HCT116 (cell line): Measurements from ENCODE around the gene ZBTB20. TPM values are rescaled to one million over a fixed set of nuclear protein-coding genes. Genes with fewer than 3 reads are reported as not detected.

Source experiments
- ATAC-seq: fragments of 200-7000 bp; cut with Tn5 transposase; 2 replicates; pipeline ENCODE4 v1.9.1; 2020; ENCODE audit warnings: mild to moderate bottlenecking, moderate library complexity
- BruUV-seq: library from RNA; stranded (reverse); fragments of 400-500 nt; replicated peaks from 2 replicates; lab custom pipeline; 2021; lab: Mats Ljungman, UMichigan
- CTCF ChIA-PET: fragments of 300-600 bp; sonication (Branson Sonifier 250); formaldehyde crosslinking; loops from one replicate; lab custom pipeline; 2021; ENCODE audit warnings: antibody characterized with exemption; lab: Charles Lee
- POLR2A ChIA-PET: fragments of 300-600, 350-600 bp; sonication (Branson Sonifier 250); formaldehyde crosslinking; loops from one replicate; lab custom pipeline; 2021; ENCODE audit warnings: antibody characterized with exemption; lab: Charles Lee
- RAD21 ChIA-PET, 2 experiments: fragments of 300-600 bp; sonication (Branson Sonifier 250); formaldehyde crosslinking; loops; one replicate each; lab custom pipeline; 2023; ENCODE audit warnings: low total read pairs in 2 of 2; ENCODE audit not compliant: uncharacterized antibody in 2 of 2, unreplicated experiment in 2 of 2, low non-redundant PET in 1 of 2; lab: Charles Lee
- DNase-seq: peaks from one replicate; pipeline ENCODE4 v3.0.0-alpha.2; 2010; ENCODE audit warnings: low read depth, low spot score
- H2AFZ ChIP-seq: fragments of 200-600 bp; shearing (Covaris generic), sonication (generic); 2 replicates; pipeline ENCODE4 v1.6.1; 2017; ENCODE audit warnings: low read depth, mixed run types, mixed read lengths, antibody characterized with exemption, low read length; ENCODE audit not compliant: poor library complexity, severe bottlenecking
- H3K27ac ChIP-seq: 2 replicates; pipeline ENCODE4 v1.5.1; 2012; ENCODE audit warnings: low read depth, low read length
- H3K27me3 ChIP-seq: fragments of 200-600 bp; sonication (generic); 2 replicates; pipeline ENCODE4 v1.6.1; 2016; ENCODE audit warnings: mixed run types, low read length, mixed read lengths; ENCODE audit not compliant: insufficient read depth
- H3K36me3 ChIP-seq, 2 experiments: fragments of 200-500 bp in 1 of 2; fragments of 200-600 bp in 1 of 2; sonication (Bioruptor generic) in 1 of 2; sonication (generic) in 1 of 2; 2 replicates each; pipeline versions ENCODE4 v1.5.1 to v1.6.1; 2014 to 2016; ENCODE audit warnings: low read length in 2 of 2, inconsistent platforms in 1 of 2, mixed read lengths in 1 of 2, mixed run types in 1 of 2; ENCODE audit not compliant: insufficient read depth in 2 of 2, control insufficient read depth in 1 of 2
- H3K4me1 ChIP-seq, 2 experiments: fragments of 200-600 bp in 1 of 2; sonication (generic) in 1 of 2; 2 replicates each; pipeline versions ENCODE4 v1.5.1 to v1.6.1; 2012 to 2017; ENCODE audit warnings: low read length in 2 of 2, inconsistent platforms in 1 of 2, mild to moderate bottlenecking in 1 of 2, mixed read lengths in 1 of 2, mixed run types in 1 of 2, moderate library complexity in 1 of 2; ENCODE audit not compliant: insufficient read depth in 2 of 2, control insufficient read depth in 1 of 2
- H3K4me2 ChIP-seq: fragments of 200-600 bp; sonication (generic); 2 replicates; pipeline ENCODE4 v1.6.1; 2017; ENCODE audit warnings: mixed run types, low read length, mixed read lengths
- H3K4me3 ChIP-seq, 2 experiments: fragments of 200-600 bp in 1 of 2; sonication (generic) in 1 of 2; replicated peaks in 1 of 2; 2 replicates each; pipeline ENCODE4 v1.5.1; 2011 to 2016; ENCODE audit warnings: low read length in 2 of 2, control low read depth in 1 of 2, low read depth in 1 of 2, mild to moderate bottlenecking in 1 of 2, mixed read lengths in 1 of 2, mixed run types in 1 of 2
- H3K79me2 ChIP-seq: fragments of 200-600 bp; sonication (generic); 2 replicates; pipeline ENCODE4 v1.6.1; 2017; ENCODE audit warnings: mild to moderate bottlenecking, mixed run types, low read length, moderate library complexity, mixed read lengths; ENCODE audit not compliant: insufficient read depth
- H3K9ac ChIP-seq: fragments of 200-600 bp; sonication (generic); 2 replicates; pipeline ENCODE4 v1.6.1; 2016; ENCODE audit warnings: low read length, mixed read lengths
- H3K9me2 ChIP-seq: fragments of 200-600 bp; sonication (generic), shearing (Covaris generic); 2 replicates; pipeline ENCODE4 v1.6.1; 2017; ENCODE audit warnings: mixed run types, mild to moderate bottlenecking, moderate library complexity; ENCODE audit not compliant: insufficient read depth
- H3K9me3 ChIP-seq, 2 experiments: fragments of 200-500 bp in 1 of 2; fragments of 200-600 bp in 1 of 2; sonication (Bioruptor generic) in 1 of 2; sonication (generic) in 1 of 2; 2 replicates each; pipeline ENCODE4 v1.6.1; 2014 to 2017; ENCODE audit warnings: low read length in 2 of 2, mixed read lengths in 2 of 2, inconsistent platforms in 1 of 2, low read depth in 1 of 2, mild to moderate bottlenecking in 1 of 2, mixed run types in 1 of 2, moderate library complexity in 1 of 2; ENCODE audit not compliant: control insufficient read depth in 1 of 2, insufficient read depth in 1 of 2
- H4K20me1 ChIP-seq: fragments of 200-600 bp; sonication (generic), shearing (Covaris generic); 2 replicates; pipeline ENCODE4 v1.6.1; 2017; ENCODE audit warnings: mixed run types, mild to moderate bottlenecking, moderate library complexity; ENCODE audit not compliant: insufficient read depth
- ATF3 ChIP-seq: IDR thresholded peaks from 2 replicates; pipeline ENCODE4 v1.6.1; 2012
- CBX3 ChIP-seq: IDR thresholded peaks from 2 replicates; pipeline ENCODE4 v1.6.1; 2012; ENCODE audit warnings: low read depth
- EGR1 ChIP-seq: IDR thresholded peaks from 2 replicates; pipeline ENCODE4 v1.6.1; 2012; ENCODE audit warnings: low read depth
- ELF1 ChIP-seq: IDR thresholded peaks from 2 replicates; pipeline ENCODE4 v1.6.1; 2012; ENCODE audit warnings: low read depth, borderline replicate concordance
- EZH2 ChIP-seq: fragments of 200-600 bp; sonication (generic); IDR thresholded peaks from 2 replicates; pipeline ENCODE4 v1.6.1; 2017; ENCODE audit warnings: antibody characterized with exemption, mixed run types
- EZH2phosphoT487 ChIP-seq: fragments of 200-600 bp; IDR thresholded peaks from 2 replicates; pipeline ENCODE4 v1.6.1; 2018; ENCODE audit warnings: antibody characterized with exemption, borderline replicate concordance
- FOSL1 ChIP-seq: IDR thresholded peaks from 2 replicates; pipeline ENCODE4 v1.6.1; 2012; ENCODE audit warnings: low read depth
- JUND ChIP-seq: IDR thresholded peaks from 2 replicates; pipeline ENCODE4 v1.6.1; 2012
- SIN3A ChIP-seq: IDR thresholded peaks from 2 replicates; pipeline ENCODE4 v1.6.1; 2012; ENCODE audit warnings: low read depth
- SP1 ChIP-seq: IDR thresholded peaks from 2 replicates; pipeline ENCODE4 v1.6.1; 2012; ENCODE audit warnings: low read depth
- SRF ChIP-seq: IDR thresholded peaks from 2 replicates; pipeline ENCODE4 v1.6.1; 2012; ENCODE audit warnings: low read depth
- TCF7L2 ChIP-seq: IDR thresholded peaks from 2 replicates; pipeline ENCODE4 v1.7.0; 2011; ENCODE audit warnings: borderline replicate concordance, inconsistent platforms; ENCODE audit not compliant: insufficient read depth, insufficient read length; ENCODE audit errors: extremely low read depth
- YY1 ChIP-seq: IDR thresholded peaks from 2 replicates; pipeline ENCODE4 v1.6.1; 2011; ENCODE audit warnings: low read length, low read depth, moderate library complexity, mild to moderate bottlenecking; ENCODE audit not compliant: insufficient replicate concordance; ENCODE audit errors: extremely low read depth
- ZFX ChIP-seq: fragments of 450-650 bp; IDR thresholded peaks from 2 replicates; pipeline ENCODE4 v1.6.1; 2017
- intact Hi-C: fragments of 100-400 bp; cut with micrococcal nuclease; formaldehyde crosslinking; loops from 2 replicates; pipeline ENCODE4 v1.10.0; 2022
- total RNA-seq: library from RNA; stranded (reverse); gene quantifications from one replicate; pipeline ENCODE4 v1.2.1, GENCODE V29; 2021; ENCODE audit not compliant: unreplicated experiment
- TF ChIP-seq, protein P1 (sequence below): IDR thresholded peaks from 2 replicates; pipeline ENCODE4 v1.6.1; 2012
- TF ChIP-seq, protein P2 (sequence below): IDR thresholded peaks from 2 replicates; pipeline ENCODE4 v1.6.1; 2011; ENCODE audit warnings: mild to moderate bottlenecking, low read length, moderate library complexity; ENCODE audit not compliant: insufficient replicate concordance; ENCODE audit errors: extremely low read depth

The ZBTB20 gene
- total RNA-seq, 1 experiment from 2014 or later, result 42.1 TPM

GRCh38 chr3:115062009-115062408 lies 85.1 kb downstream of the ZBTB20 start:
- CTCF ChIA-PET, result interaction anchor here (1.2 kb wide), 1 partner anchor 30 kb away, joined by 3 read pairs; no protein-coding TSS in a partner anchor
- no peak for TF ChIP-seq FOSL1
- TF ChIP-seq SP1, result no peak
- TF ChIP-seq EZH2phosphoT487, result no peak
- TF ChIP-seq, protein P1, sequence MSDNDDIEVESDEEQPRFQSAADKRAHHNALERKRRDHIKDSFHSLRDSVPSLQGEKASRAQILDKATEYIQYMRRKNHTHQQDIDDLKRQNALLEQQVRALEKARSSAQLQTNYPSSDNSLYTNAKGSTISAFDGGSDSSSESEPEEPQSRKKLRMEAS, result no peak
- no peak for TF ChIP-seq ATF3
- TF ChIP-seq, protein P2, sequence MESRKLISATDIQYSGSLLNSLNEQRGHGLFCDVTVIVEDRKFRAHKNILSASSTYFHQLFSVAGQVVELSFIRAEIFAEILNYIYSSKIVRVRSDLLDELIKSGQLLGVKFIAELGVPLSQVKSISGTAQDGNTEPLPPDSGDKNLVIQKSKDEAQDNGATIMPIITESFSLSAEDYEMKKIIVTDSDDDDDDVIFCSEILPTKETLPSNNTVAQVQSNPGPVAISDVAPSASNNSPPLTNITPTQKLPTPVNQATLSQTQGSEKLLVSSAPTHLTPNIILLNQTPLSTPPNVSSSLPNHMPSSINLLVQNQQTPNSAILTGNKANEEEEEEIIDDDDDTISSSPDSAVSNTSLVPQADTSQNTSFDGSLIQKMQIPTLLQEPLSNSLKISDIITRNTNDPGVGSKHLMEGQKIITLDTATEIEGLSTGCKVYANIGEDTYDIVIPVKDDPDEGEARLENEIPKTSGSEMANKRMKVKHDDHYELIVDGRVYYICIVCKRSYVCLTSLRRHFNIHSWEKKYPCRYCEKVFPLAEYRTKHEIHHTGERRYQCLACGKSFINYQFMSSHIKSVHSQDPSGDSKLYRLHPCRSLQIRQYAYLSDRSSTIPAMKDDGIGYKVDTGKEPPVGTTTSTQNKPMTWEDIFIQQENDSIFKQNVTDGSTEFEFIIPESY, result no peak
- no peak for TF ChIP-seq EZH2
- TF ChIP-seq SIN3A, result no peak
- no peak for TF ChIP-seq YY1
- TF ChIP-seq EGR1, result no peak
- TF ChIP-seq SRF, result no peak
- no peak for TF ChIP-seq CBX3
- TF ChIP-seq ZFX, result no peak
- no peak for TF ChIP-seq TCF7L2
- no peak for TF ChIP-seq ELF1
- TF ChIP-seq JUND, result no peak
- TF ChIP-seq, all 23 proteins: peak for 0
- POLR2A ChIA-PET, result no interaction called here
- Histone ChIP-seq H3K27me3 (no peaks in the 10 kb centered on the region), H4K20me1 (no peaks in the 10 kb centered on the region), H3K4me2 (peak overlapping the region; percentile 44), H3K9me3 (no peaks in the 10 kb centered on the region), H3K27ac (peak overlapping the region; percentile 51; the same call in 1 of the 2 replicates), H3K4me1 (peaks cover 11 to 21% of the 10 kb centered on the region in 2 experiments), H2AFZ (peak overlapping the region; percentile 6), H3K79me2 (no peaks in the 10 kb centered on the region), H3K9me2 (no peaks in the 10 kb centered on the region), H3K4me3 (no peak overlapping the region), H3K36me3 (no peaks in the 10 kb centered on the region), H3K9ac (no peak overlapping the region)
- RAD21 ChIA-PET, result no interaction called here
- intact Hi-C loops, result no loop called here
- ATAC-seq, result peak; percentile 69
- no peak for DNase-seq
- no TSS peak for BruUV-seq
